Measurements from ENCODE around the gene KCNIP4. TPM values are rescaled to one million over a fixed set of nuclear protein-coding genes. Genes with fewer than 3 reads are reported as not detected.

Gene KCNIP4
- total and polyA plus RNA-seq, 10 of the 15 experiments (the other 5 are each of a cell fraction or from before 2014, with no cell fraction given), result 0.03 to 0.23 (median 0.13) TPM; not detected in 7

GRCh38 chr4:21885770-21886169 is 62.8 kb downstream of the KCNIP4 start:
- Histone ChIP-seq H3K9me3 (replicated peaks; ENCODE audit: control insufficient read depth, insufficient read depth, low read length) (no peaks in the 10 kb centered on the region), H3K9ac (ENCODE audit: control insufficient read depth, insufficient read depth, low read length) (no peak overlapping the region), H3K4me1 (ENCODE audit: control insufficient read depth, insufficient read depth, low read length) (no peaks in the 10 kb centered on the region), H3K36me3 (ENCODE audit: control insufficient read depth in 2 of 2, insufficient read depth in 2 of 2, low read length in 1 of 2) (no peaks in the 10 kb centered on the region), H2AFZ (ENCODE audit: control insufficient read depth, low read depth, low read length) (no peak overlapping the region), H3K4me2 (ENCODE audit: control insufficient read depth, insufficient read depth) (no peak overlapping the region), H4K20me1 (ENCODE audit: control insufficient read depth, insufficient read depth) (no peaks in the 10 kb centered on the region), H3K27ac (ENCODE audit: control insufficient read depth, insufficient read depth) (no peak overlapping the region), H3K79me2 (ENCODE audit: control insufficient read depth, insufficient read depth, low read length) (no peaks in the 10 kb centered on the region), H3K27me3 (replicated peaks in 1 of 2; ENCODE audit: control insufficient read depth in 2 of 2, insufficient read depth in 2 of 2, low read length in 1 of 2) (no peaks in the 10 kb centered on the region), H3K4me3 (no peak overlapping the region)
- TF ChIP-seq CHD1 (IDR thresholded peaks at IDR 0.05; ENCODE audit: low read depth, low read length) (no peak), DPF2 (IDR thresholded peaks at IDR 0.05) (no peak), NR2C1 (IDR thresholded peaks at IDR 0.05) (no peak), IKZF1 (conservative IDR thresholded peaks at IDR 0.05) (no peak), PAX8 (IDR thresholded peaks at IDR 0.05) (no peak), BCLAF1 (IDR thresholded peaks at IDR 0.05) (no peak), MTA2 (IDR thresholded peaks at IDR 0.05; ENCODE audit: low read depth) (no peak), POLR2AphosphoS5 (IDR thresholded peaks at IDR 0.05; ENCODE audit: low read length) (no peak), EED (IDR thresholded peaks at IDR 0.05; ENCODE audit: low read depth) (no peak), BRCA1 (IDR thresholded peaks at IDR 0.05; ENCODE audit: low read depth, low read length) (no peak), JUND (IDR thresholded peaks at IDR 0.05; ENCODE audit: low read depth, low read length) (no peak), MYB (IDR thresholded peaks at IDR 0.05; ENCODE audit: borderline replicate concordance, low read depth, low read length) (no peak), RELA (IDR thresholded peaks at IDR 0.05; ENCODE audit: borderline replicate concordance, partially characterized antibody) (no peak), CBX3 (IDR thresholded peaks at IDR 0.05; ENCODE audit: borderline replicate concordance, low read depth) (no peak)
- ChIA-PET SMC1A (ENCODE audit: uncharacterized antibody, unreplicated experiment) (no interaction called here), CTCF (no interaction called here), RAD21 (ENCODE audit: unreplicated experiment) (no interaction called here), POLR2A (no interaction called here)
- intact Hi-C loops (cut with micrococcal nuclease; ENCODE audit: unreplicated experiment), result no loop called here
- DNase-seq (ENCODE audit: low read depth, low spot score) (no peak), FAIRE-seq (no peak), ATAC-seq (no peak)
- WGBS (ENCODE audit: insufficient coverage, insufficient replicate concordance, low lambda C conversion rate, missing lambda C conversion rate), result 62% methylated on average over 5 of the region's 5 CpGs
- in situ Hi-C loops (cut with MboI), result no loop called here
- no TSS peak for BruUV-seq (replicated peaks)

Data from GM12878 (cell line).